Measurements from ENCODE around the gene COG5. TPM values are rescaled to one million over a fixed set of nuclear protein-coding genes. Genes with fewer than 3 reads are reported as not detected.

The COG5 gene
- total and polyA plus RNA-seq, 2 of the 4 experiments (the other 2 are of a cell fraction), result 18.5 to 27.4 TPM

DNA sequence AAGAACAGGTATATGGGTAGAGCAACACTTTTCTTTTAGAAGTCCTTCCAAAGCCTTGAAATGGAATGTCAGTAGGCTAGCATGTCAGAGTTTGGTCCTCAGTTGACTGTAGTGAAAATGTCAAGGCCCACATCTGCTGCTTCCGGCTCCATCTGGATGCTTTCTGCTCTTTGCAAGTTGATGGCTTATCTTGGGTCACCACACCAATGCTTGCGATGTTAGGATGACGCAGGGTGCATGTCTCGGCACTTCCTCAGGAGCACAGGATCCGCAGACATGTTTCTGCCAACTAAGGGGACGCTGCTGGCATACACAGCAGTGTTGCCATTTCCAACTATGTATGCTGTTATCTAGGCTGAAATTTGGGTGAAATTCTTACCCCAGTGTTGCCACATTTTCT lies 408.9 kb downstream of the COG5 start:
- Histone ChIP-seq H4K91ac (ENCODE audit: insufficient read depth, low read depth, low read length) (no peak overlapping the region), H4K8ac (ENCODE audit: low read depth in 2 of 2, low read length in 2 of 2) (no peak overlapping the region), H3K4me3 (ENCODE audit: insufficient read depth, low read depth, low read length) (no peak overlapping the region), H4K20me1 (ENCODE audit: insufficient read depth, low read length) (no peaks in the 10 kb centered on the region), H3K9ac (ENCODE audit: low read depth, low read length) (no peak overlapping the region), H2BK20ac (ENCODE audit: low read depth, low read length) (no peak overlapping the region), H3K4me1 (ENCODE audit: control insufficient read depth, insufficient read depth, low read length) (peaks cover 4% of the 10 kb centered on the region), H4K5ac (ENCODE audit: low read depth, low read length) (no peak overlapping the region), H3K79me1 (ENCODE audit: low read depth in 1 of 2, low read length in 2 of 2) (no peaks in the 10 kb centered on the region), H2BK15ac (ENCODE audit: low read depth, low read length) (no peak overlapping the region), H3K4me2 (ENCODE audit: low read depth, low read length) (no peak overlapping the region), H3K56ac (ENCODE audit: extremely low read depth, insufficient read depth, low read length) (no peak overlapping the region), H3K27me3 (ENCODE audit: control insufficient read depth, insufficient read depth, low read length) (no peaks in the 10 kb centered on the region), H3K9me3 (ENCODE audit: control insufficient read depth, insufficient read depth, low read length) (no peaks in the 10 kb centered on the region), H3K23ac (ENCODE audit: low read depth, low read length) (no peak overlapping the region), H3K36me3 (ENCODE audit: control insufficient read depth, insufficient read depth, low read length) (no peaks in the 10 kb centered on the region), H2BK120ac (ENCODE audit: low read depth, low read length) (no peak overlapping the region), H3K27ac (ENCODE audit: insufficient read depth, low read length) (no peak overlapping the region), H3K18ac (ENCODE audit: low read depth, low read length) (no peak overlapping the region), H2AK9ac (replicated peaks; ENCODE audit: low read depth, low read length, poor library complexity) (peak overlapping the region; percentile 81), H3K4ac (ENCODE audit: low read depth, low read length) (no peak overlapping the region), H3K14ac (replicated peaks; ENCODE audit: low read depth, low read length) (no peak overlapping the region), H2AFZ (replicated peaks; ENCODE audit: low read length, poor library complexity) (no peak overlapping the region), H3K9me1 (ENCODE audit: insufficient read depth, low read length) (peaks cover 5% of the 10 kb centered on the region), H2BK5ac (ENCODE audit: low read depth, low read length, poor library complexity, severe bottlenecking) (no peak overlapping the region), H2AK5ac (ENCODE audit: low read depth, low read length) (no peak overlapping the region)
- WGBS, 2 experiments (ENCODE audit: extremely low coverage in 2 of 2, insufficient read length in 1 of 2), result 100% methylated on average over 3 of the region's 6 CpGs; no CpG with 5 or more reads in 1 of the 2 experiments
- DNase-seq, result no peak
- BruUV-seq (replicated peaks), result no TSS peak
- POLR2A ChIA-PET (ENCODE audit: unreplicated experiment), result no interaction called here
- dilution Hi-C loops (cut with HindIII; ENCODE audit: low sequenced_read_pairs, unreplicated experiment) (loop anchor here (10.0 kb wide), 1 partner anchor 210 kb away; no protein-coding TSS in a partner anchor), in situ Hi-C loops (cut with MboI; ENCODE audit: low sequenced_read_pairs) (loop anchor here (10.0 kb wide), 1 partner anchor 490 kb away; the partner anchor contains the start of gene CCDC71L), intact Hi-C loops (cut with micrococcal nuclease) (loop anchor here (5.0 kb wide), 1 partner anchor 978 kb away; no protein-coding TSS in a partner anchor)
- CTCF ChIA-PET, result no interaction called here
- no peak for ATAC-seq (ENCODE audit: low read depth)
- TF ChIP-seq RAD21 (IDR thresholded peaks at IDR 0.05; ENCODE audit: low read length) (no peak), BHLHE40 (IDR thresholded peaks at IDR 0.05; ENCODE audit: low read depth, low read length) (no peak), RCOR1 (IDR thresholded peaks at IDR 0.05; ENCODE audit: insufficient replicate concordance, low read length) (no peak), MAFK (IDR thresholded peaks at IDR 0.05; ENCODE audit: low read depth, low read length) (no peak), SMC3 (IDR thresholded peaks at IDR 0.05; ENCODE audit: low read depth, low read length) (no peak), MAZ (IDR thresholded peaks at IDR 0.05; ENCODE audit: borderline replicate concordance, low read depth, low read length) (no peak), CEBPB (IDR thresholded peaks at IDR 0.05; ENCODE audit: low read depth, low read length) (no peak), CHD1 (IDR thresholded peaks at IDR 0.05; ENCODE audit: low read depth, low read length) (no peak), RFX5 (IDR thresholded peaks at IDR 0.05; ENCODE audit: low read depth, low read length) (no peak), FOS (IDR thresholded peaks at IDR 0.05; ENCODE audit: low read depth, low read length) (no peak), POLR2A (IDR thresholded peaks at IDR 0.05; ENCODE audit: low read depth, low read length) (no peak), NFE2L2 (IDR thresholded peaks at IDR 0.05; ENCODE audit: low read depth, low read length) (no peak)
- TF ChIP-seq, protein P1, sequence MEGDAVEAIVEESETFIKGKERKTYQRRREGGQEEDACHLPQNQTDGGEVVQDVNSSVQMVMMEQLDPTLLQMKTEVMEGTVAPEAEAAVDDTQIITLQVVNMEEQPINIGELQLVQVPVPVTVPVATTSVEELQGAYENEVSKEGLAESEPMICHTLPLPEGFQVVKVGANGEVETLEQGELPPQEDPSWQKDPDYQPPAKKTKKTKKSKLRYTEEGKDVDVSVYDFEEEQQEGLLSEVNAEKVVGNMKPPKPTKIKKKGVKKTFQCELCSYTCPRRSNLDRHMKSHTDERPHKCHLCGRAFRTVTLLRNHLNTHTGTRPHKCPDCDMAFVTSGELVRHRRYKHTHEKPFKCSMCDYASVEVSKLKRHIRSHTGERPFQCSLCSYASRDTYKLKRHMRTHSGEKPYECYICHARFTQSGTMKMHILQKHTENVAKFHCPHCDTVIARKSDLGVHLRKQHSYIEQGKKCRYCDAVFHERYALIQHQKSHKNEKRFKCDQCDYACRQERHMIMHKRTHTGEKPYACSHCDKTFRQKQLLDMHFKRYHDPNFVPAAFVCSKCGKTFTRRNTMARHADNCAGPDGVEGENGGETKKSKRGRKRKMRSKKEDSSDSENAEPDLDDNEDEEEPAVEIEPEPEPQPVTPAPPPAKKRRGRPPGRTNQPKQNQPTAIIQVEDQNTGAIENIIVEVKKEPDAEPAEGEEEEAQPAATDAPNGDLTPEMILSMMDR (conservative IDR thresholded peaks at IDR 0.05; ENCODE audit: low read depth, low read length), result no peak
- TF ChIP-seq, protein P2, sequence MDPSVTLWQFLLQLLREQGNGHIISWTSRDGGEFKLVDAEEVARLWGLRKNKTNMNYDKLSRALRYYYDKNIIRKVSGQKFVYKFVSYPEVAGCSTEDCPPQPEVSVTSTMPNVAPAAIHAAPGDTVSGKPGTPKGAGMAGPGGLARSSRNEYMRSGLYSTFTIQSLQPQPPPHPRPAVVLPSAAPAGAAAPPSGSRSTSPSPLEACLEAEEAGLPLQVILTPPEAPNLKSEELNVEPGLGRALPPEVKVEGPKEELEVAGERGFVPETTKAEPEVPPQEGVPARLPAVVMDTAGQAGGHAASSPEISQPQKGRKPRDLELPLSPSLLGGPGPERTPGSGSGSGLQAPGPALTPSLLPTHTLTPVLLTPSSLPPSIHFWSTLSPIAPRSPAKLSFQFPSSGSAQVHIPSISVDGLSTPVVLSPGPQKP (IDR thresholded peaks at IDR 0.05; ENCODE audit: borderline replicate concordance, low read depth, low read length), result no peak
- TF ChIP-seq, protein P3, sequence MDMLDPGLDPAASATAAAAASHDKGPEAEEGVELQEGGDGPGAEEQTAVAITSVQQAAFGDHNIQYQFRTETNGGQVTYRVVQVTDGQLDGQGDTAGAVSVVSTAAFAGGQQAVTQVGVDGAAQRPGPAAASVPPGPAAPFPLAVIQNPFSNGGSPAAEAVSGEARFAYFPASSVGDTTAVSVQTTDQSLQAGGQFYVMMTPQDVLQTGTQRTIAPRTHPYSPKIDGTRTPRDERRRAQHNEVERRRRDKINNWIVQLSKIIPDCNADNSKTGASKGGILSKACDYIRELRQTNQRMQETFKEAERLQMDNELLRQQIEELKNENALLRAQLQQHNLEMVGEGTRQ (IDR thresholded peaks at IDR 0.05; ENCODE audit: low read depth, low read length), result no peak

All from IMR-90 (cell line).